H1 (cell line): ENCODE measurements around the gene PTPN3. TPM values are rescaled to one million over a fixed set of nuclear protein-coding genes. Genes with fewer than 3 reads are reported as not detected.

ENCODE experiments used
- CTCF ChIA-PET: fragments of 300-600 bp; sonication (Branson Sonifier 250); formaldehyde crosslinking; loops from one replicate; lab custom pipeline; 2021; ENCODE audit not compliant: partially characterized antibody; lab: Charles Lee
- POLR2A ChIA-PET: fragments of 300-600 bp; sonication (Branson Sonifier 250); formaldehyde crosslinking; loops from one replicate; lab custom pipeline; 2021; ENCODE audit warnings: inconsistent platforms; ENCODE audit not compliant: partially characterized antibody; lab: Charles Lee
- DNase-seq, 2 experiments: peaks; one replicate each; pipeline versions ENCODE4 v3.0.0 to v3.0.0-alpha.2; 2010 to 2022; ENCODE audit warnings: low spot score in 2 of 2, low read depth in 1 of 2, mixed read lengths in 1 of 2
- FAIRE-seq: peaks from 2 replicates; lab custom pipeline; 2011; peaks lifted over from hg19 to GRCh38; lab: Jason Lieb, UNC
- H2AFZ ChIP-seq: 2 replicates; pipeline ENCODE4 v1.8.1; 2012; ENCODE audit warnings: low read length, inconsistent platforms
- H2AK5ac ChIP-seq: 2 replicates; pipeline ENCODE4 v1.6.1; 2013; ENCODE audit warnings: low read depth, low read length
- H2BK120ac ChIP-seq: replicated peaks from 2 replicates; pipeline ENCODE3; 2013; ENCODE audit warnings: low read depth, low read length, inconsistent platforms
- H2BK12ac ChIP-seq: 2 replicates; pipeline ENCODE4 v1.6.1; 2013; ENCODE audit warnings: low read depth, low read length
- H2BK15ac ChIP-seq: 2 replicates; pipeline ENCODE4 v1.6.1; 2013; ENCODE audit warnings: low read length
- H2BK20ac ChIP-seq: 2 replicates; pipeline ENCODE4 v1.6.1; 2013; ENCODE audit warnings: low read length
- H2BK5ac ChIP-seq: 2 replicates; pipeline ENCODE4 v1.6.1; 2013; ENCODE audit warnings: low read depth, low read length
- H3K14ac ChIP-seq: 2 replicates; pipeline ENCODE4 v1.6.1; 2013; ENCODE audit warnings: inconsistent platforms; ENCODE audit not compliant: insufficient read length
- H3K18ac ChIP-seq: 2 replicates; pipeline ENCODE4 v1.6.1; 2013; ENCODE audit warnings: low read length; ENCODE audit errors: extremely low read depth
- H3K23ac ChIP-seq: 2 replicates; pipeline ENCODE4 v1.6.1; 2013; ENCODE audit warnings: inconsistent platforms; ENCODE audit not compliant: insufficient read length
- H3K23me2 ChIP-seq: 2 replicates; pipeline ENCODE4 v1.6.1; 2013; ENCODE audit warnings: low read depth, low read length
- H3K27ac ChIP-seq: 2 replicates; pipeline ENCODE4 v1.6.1; 2011; ENCODE audit warnings: low read depth, low read length, inconsistent platforms
- H3K27me3 ChIP-seq, 4 experiments: replicated peaks in 1 of 4; 1 replicate in 1 of 4; 2 replicates in 3 of 4; pipeline versions ENCODE4 v1.6.1 to v1.8.1; 2011 to 2013; ENCODE audit warnings: low read length in 3 of 4, mild to moderate bottlenecking in 3 of 4, inconsistent platforms in 2 of 4, mixed read lengths in 2 of 4, moderate library complexity in 1 of 4; ENCODE audit not compliant: control insufficient read depth in 3 of 4, insufficient read depth in 3 of 4; ENCODE audit errors: extremely low read depth in 1 of 4
- H3K36me3 ChIP-seq, 4 experiments: 2 replicates each; pipeline versions ENCODE4 v1.6.1 to v1.8.1; 2011 to 2013; ENCODE audit warnings: mild to moderate bottlenecking in 4 of 4, low read length in 3 of 4, moderate library complexity in 2 of 4, control low read depth in 1 of 4, inconsistent platforms in 1 of 4; ENCODE audit not compliant: insufficient read depth in 4 of 4, control insufficient read depth in 2 of 4
- H3K4ac ChIP-seq: replicated peaks from 2 replicates; pipeline ENCODE3; 2013; ENCODE audit warnings: low read length, low read depth, mixed read lengths, inconsistent platforms; ENCODE audit not compliant: insufficient read length
- H3K4me1 ChIP-seq, 4 experiments: replicated peaks in 1 of 4; 1 replicate in 1 of 4; 2 replicates in 3 of 4; pipeline versions ENCODE4 v1.6.1 to v1.8.1; 2011 to 2013; ENCODE audit warnings: low read length in 3 of 4, inconsistent platforms in 2 of 4, mixed read lengths in 1 of 4; ENCODE audit not compliant: insufficient read depth in 4 of 4, control insufficient read depth in 3 of 4
- H3K4me2 ChIP-seq, 2 experiments: 2 replicates each; pipeline versions ENCODE4 v1.6.1 to v1.8.1; 2011 to 2013; ENCODE audit warnings: low read depth in 2 of 2, low read length in 2 of 2, control low read depth in 1 of 2, inconsistent platforms in 1 of 2, mild to moderate bottlenecking in 1 of 2; ENCODE audit not compliant: insufficient read depth in 1 of 2
- H3K4me3 ChIP-seq, 4 experiments: fragments of 200-600, 300-600 bp in 1 of 4; sonication (generic), shearing (Covaris generic), sonication (Bioruptor Twin) in 1 of 4; 2 replicates each; pipeline versions ENCODE4 v1.5.1 to v1.8.1; 2011 to 2016; ENCODE audit warnings: low read length in 4 of 4, low read depth in 3 of 4, control low read depth in 2 of 4, inconsistent platforms in 2 of 4, mild to moderate bottlenecking in 2 of 4, mixed read lengths in 1 of 4, moderate library complexity in 1 of 4; ENCODE audit not compliant: insufficient read depth in 2 of 4; ENCODE audit errors: extremely low read depth in 1 of 4
- H3K56ac ChIP-seq: replicated peaks from 2 replicates; pipeline ENCODE3; 2013; ENCODE audit warnings: low read depth, mild to moderate bottlenecking, mixed read lengths, low read length, inconsistent platforms; ENCODE audit not compliant: insufficient read length
- H3K79me1 ChIP-seq: 2 replicates; pipeline ENCODE4 v1.6.1; 2013; ENCODE audit warnings: low read depth, low read length, control low read depth
- H3K79me2 ChIP-seq, 2 experiments: 2 replicates each; pipeline versions ENCODE4 v1.6.1 to v1.8.1; 2012 to 2013; ENCODE audit warnings: low read length in 2 of 2, mild to moderate bottlenecking in 2 of 2, inconsistent platforms in 1 of 2; ENCODE audit not compliant: insufficient read depth in 2 of 2, control insufficient read depth in 1 of 2
- H3K9ac ChIP-seq, 4 experiments: replicated peaks in 1 of 4; 1 replicate in 1 of 4; 2 replicates in 3 of 4; pipeline versions ENCODE4 v1.6.1 to v1.8.1; 2011 to 2013; ENCODE audit warnings: low read depth in 3 of 4, low read length in 3 of 4, control low read depth in 2 of 4, mild to moderate bottlenecking in 2 of 4, moderate library complexity in 2 of 4, inconsistent platforms in 1 of 4; ENCODE audit errors: extremely low read depth in 1 of 4
- H3K9me3 ChIP-seq, 2 experiments: 2 replicates each; pipeline versions ENCODE4 v1.6.1 to v1.8.1; 2012 to 2013; ENCODE audit warnings: mild to moderate bottlenecking in 2 of 2, moderate library complexity in 2 of 2, control low read depth in 1 of 2, inconsistent platforms in 1 of 2, low read depth in 1 of 2, low read length in 1 of 2, mixed read lengths in 1 of 2; ENCODE audit not compliant: insufficient read depth in 2 of 2
- H4K20me1 ChIP-seq, 2 experiments: replicated peaks in 1 of 2; 2 replicates each; pipeline versions ENCODE3 to v1.8.1; 2011 to 2013; ENCODE audit warnings: inconsistent platforms in 2 of 2, low read length in 2 of 2, mild to moderate bottlenecking in 1 of 2; ENCODE audit not compliant: insufficient read depth in 2 of 2, control insufficient read depth in 1 of 2
- H4K5ac ChIP-seq: 2 replicates; pipeline ENCODE4 v1.6.1; 2013; ENCODE audit warnings: low read length, low read depth, mixed read lengths, inconsistent platforms; ENCODE audit not compliant: insufficient read length
- H4K8ac ChIP-seq: 2 replicates; pipeline ENCODE4 v1.8.0; 2013; ENCODE audit warnings: mild to moderate bottlenecking, moderate library complexity, low read length, inconsistent platforms; ENCODE audit not compliant: insufficient read depth; ENCODE audit errors: extremely low read depth
- H4K91ac ChIP-seq: replicated peaks from 2 replicates; pipeline ENCODE3; 2013; ENCODE audit warnings: low read length, mixed read lengths, inconsistent platforms; ENCODE audit not compliant: insufficient read length
- EZH2 ChIP-seq: fragments of 200-600 bp; sonication (generic); IDR thresholded peaks from 2 replicates; pipeline ENCODE4 v1.7.1; 2012; ENCODE audit warnings: low read depth, mild to moderate bottlenecking, moderate library complexity, low read length, inconsistent platforms; ENCODE audit not compliant: severe bottlenecking
- RXRA ChIP-seq: IDR thresholded peaks from 2 replicates; pipeline ENCODE4 v1.6.1; 2011; ENCODE audit warnings: low read depth, mild to moderate bottlenecking, low read length, moderate library complexity; ENCODE audit not compliant: insufficient read depth
- SAP30 ChIP-seq: fragments of 300-600 bp; sonication (generic); IDR thresholded peaks from 2 replicates; pipeline ENCODE4 v1.7.1; 2012; ENCODE audit warnings: low read length, moderate library complexity, mild to moderate bottlenecking, inconsistent platforms; ENCODE audit not compliant: insufficient read depth, insufficient replicate concordance
- TAF7 ChIP-seq: optimal IDR thresholded peaks from 2 replicates; pipeline ENCODE3; 2011; ENCODE audit warnings: low read depth, mild to moderate bottlenecking, inconsistent platforms, low read length, moderate library complexity, borderline replicate concordance
- TEAD4 ChIP-seq: IDR thresholded peaks from 2 replicates; pipeline ENCODE4 v1.6.1; 2012; ENCODE audit warnings: low read depth, low read length, inconsistent platforms, mixed read lengths
- ZNF274 ChIP-seq: IDR thresholded peaks from 2 replicates; pipeline ENCODE4 v1.7.0; 2012; ENCODE audit warnings: low read length, borderline replicate concordance; ENCODE audit errors: extremely low read depth
- WGBS, 2 experiments: shearing (Covaris generic) in 1 of 2; methylation state at CpG; one replicate each; pipeline versions ENCODE4 v1.1.6 to v1.1.7; 2013 to 2015; ENCODE audit warnings: low lambda C conversion rate in 2 of 2, mixed read lengths in 2 of 2, inconsistent platforms in 1 of 2, low coverage in 1 of 2, missing lambda C conversion rate in 1 of 2; ENCODE audit not compliant: insufficient replicate concordance in 2 of 2, insufficient coverage in 1 of 2, insufficient read length in 1 of 2; ENCODE audit errors: extremely low coverage in 1 of 2, missing lambda C conversion rate in 1 of 2; 5-methylcytosine and 5-hydroxymethylcytosine counted together
- polyA plus RNA-seq, 7 experiments: library from polyadenylated mRNA; depleted of rRNA in 3 of 7; stranded (reverse) in 5 of 7; unstranded in 2 of 7; fragments of >200 nt in 5 of 7; fragments of 200-250 nt in 2 of 7; gene quantifications; 1 replicate in 5 of 7; 2 replicates in 1 of 7; 4 replicates in 1 of 7; pipeline versions ENCODE4 v1.2.1 to v1.2.3, GENCODE V29; 2011 to 2013; ENCODE audit warnings: missing spikeins in 2 of 7, mixed read lengths in 2 of 7
- total RNA-seq: library from RNA; stranded (reverse); fragmentation: NEBNext Ultra II Directional; extraction: Animal tissue kit (Norgen Biotek cat#: 25700); gene quantifications from 2 replicates; pipeline ENCODE4 v1.2.1, GENCODE V29; 2021
- TF ChIP-seq, protein P1 (sequence below): IDR thresholded peaks from 2 replicates; pipeline ENCODE4 v1.6.1; 2011; ENCODE audit warnings: low read length, improper control_type of control experiment
- TF ChIP-seq, protein P2 (sequence below), 3 experiments: IDR thresholded peaks; 1 replicate in 2 of 3; 2 replicates in 1 of 3; pipeline versions ENCODE4 v1.5.1 to v1.6.1; 2011; ENCODE audit warnings: low read length in 3 of 3, mild to moderate bottlenecking in 3 of 3, inconsistent platforms in 2 of 3, low read depth in 1 of 3, moderate library complexity in 1 of 3; ENCODE audit not compliant: insufficient read depth in 1 of 3; ENCODE audit errors: control extremely low read depth in 1 of 3

PTPN3 gene
- total and polyA plus RNA-seq, 2 of the 8 experiments (the other 6 are each of a cell fraction or from before 2014, with no cell fraction given): 2.9 to 3.7 TPM

DNA sequence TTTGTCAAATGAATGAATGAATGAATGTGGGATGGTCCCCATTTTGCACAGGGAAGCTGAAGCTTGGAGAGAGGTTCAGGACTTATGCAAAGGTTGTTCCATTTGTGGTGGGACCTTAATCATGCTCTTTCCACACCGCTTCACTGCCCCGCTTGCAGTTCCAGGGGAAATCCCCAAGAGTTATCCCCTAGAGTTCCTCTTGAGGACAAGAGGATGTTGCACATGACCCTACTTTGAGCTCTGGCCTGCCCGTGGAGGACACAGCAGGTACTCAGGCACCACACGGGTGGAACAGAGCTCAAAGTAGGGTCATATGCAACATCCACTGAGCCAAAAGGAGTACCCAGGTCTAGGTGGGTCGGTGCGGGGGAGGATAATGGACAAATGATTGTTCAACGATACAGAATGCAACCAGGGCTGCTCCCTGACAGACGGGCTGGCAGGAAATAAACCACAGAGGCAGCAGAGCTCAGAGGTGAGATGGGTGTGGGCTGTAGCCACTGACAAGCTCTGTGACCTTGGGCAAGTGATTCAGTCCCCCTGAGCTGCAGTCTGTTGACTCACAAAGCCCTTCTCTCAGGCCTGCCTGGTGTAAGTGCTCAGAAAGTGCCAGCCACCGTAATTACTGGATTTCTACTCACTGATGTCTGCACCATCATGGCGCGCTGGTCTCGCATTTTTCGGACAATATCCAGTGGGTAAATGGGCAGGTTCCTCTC, 116.9 kb downstream of the PTPN3 start:
- H2BK12ac ChIP-seq: no peak overlapping the region
- H3K23ac ChIP-seq: no peak overlapping the region
- no peak overlapping the region for H3K56ac ChIP-seq
- no peak overlapping the region for H2BK20ac ChIP-seq
- no peaks in the 10 kb centered on the region for H3K79me1 ChIP-seq
- no peak overlapping the region for H2BK5ac ChIP-seq
- H3K79me2 ChIP-seq: no peaks in the 10 kb centered on the region
- no peak overlapping the region for H3K27ac ChIP-seq
- no peak overlapping the region for H3K14ac ChIP-seq
- H2BK120ac ChIP-seq: no peak overlapping the region
- no peak overlapping the region for H2AFZ ChIP-seq
- FAIRE-seq (no peak), DNase-seq (no peak)
- H3K4me1 ChIP-seq: no peaks in the 10 kb centered on the region; a peak in 2 of 7 replicates
- H3K9me3 ChIP-seq: no peaks in the 10 kb centered on the region
- H2AK5ac ChIP-seq: no peak overlapping the region
- no peaks in the 10 kb centered on the region for H4K20me1 ChIP-seq
- peaks cover 0 to 3% (median 0%) of the 10 kb centered on the region in 4 experiments; a peak in 4 of 8 replicates for H3K36me3 ChIP-seq
- H3K9ac ChIP-seq: no peak overlapping the region
- H4K8ac ChIP-seq: no peak overlapping the region
- H3K23me2 ChIP-seq: no peaks in the 10 kb centered on the region
- CTCF ChIA-PET: interaction anchor here (0.6 to 1.3 kb wide), 4 partner anchors 20 to 163 kb away, joined by 3 to 4 read pairs (median 3); no protein-coding TSS in a partner anchor
- POLR2A ChIA-PET: interaction anchor here (0.6 to 1.0 kb wide), 2 partner anchors 15 to 86 kb away, joined by 3 to 5 read pairs; no protein-coding TSS in a partner anchor
- no peak overlapping the region for H3K18ac ChIP-seq
- no peak overlapping the region for H3K4ac ChIP-seq
- no peaks in the 10 kb centered on the region for H3K27me3 ChIP-seq
- no peak overlapping the region for H3K4me2 ChIP-seq
- no peak overlapping the region for H4K91ac ChIP-seq
- H2BK15ac ChIP-seq: no peak overlapping the region
- no peak overlapping the region for H3K4me3 ChIP-seq
- 90% methylated on average over 13 of the region's 13 CpGs; no CpG with 5 or more reads in 1 of the 2 experiments for WGBS, 2 experiments
- H4K5ac ChIP-seq: no peak overlapping the region
- TF ChIP-seq SAP30: no peak
- no peak for TF ChIP-seq ZNF274
- TF ChIP-seq EZH2: no peak
- TF ChIP-seq, protein P1, sequence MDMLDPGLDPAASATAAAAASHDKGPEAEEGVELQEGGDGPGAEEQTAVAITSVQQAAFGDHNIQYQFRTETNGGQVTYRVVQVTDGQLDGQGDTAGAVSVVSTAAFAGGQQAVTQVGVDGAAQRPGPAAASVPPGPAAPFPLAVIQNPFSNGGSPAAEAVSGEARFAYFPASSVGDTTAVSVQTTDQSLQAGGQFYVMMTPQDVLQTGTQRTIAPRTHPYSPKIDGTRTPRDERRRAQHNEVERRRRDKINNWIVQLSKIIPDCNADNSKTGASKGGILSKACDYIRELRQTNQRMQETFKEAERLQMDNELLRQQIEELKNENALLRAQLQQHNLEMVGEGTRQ: no peak
- TF ChIP-seq RXRA: no peak
- TF ChIP-seq TEAD4: no peak
- TF ChIP-seq TAF7: no peak
- TF ChIP-seq, protein P2, sequence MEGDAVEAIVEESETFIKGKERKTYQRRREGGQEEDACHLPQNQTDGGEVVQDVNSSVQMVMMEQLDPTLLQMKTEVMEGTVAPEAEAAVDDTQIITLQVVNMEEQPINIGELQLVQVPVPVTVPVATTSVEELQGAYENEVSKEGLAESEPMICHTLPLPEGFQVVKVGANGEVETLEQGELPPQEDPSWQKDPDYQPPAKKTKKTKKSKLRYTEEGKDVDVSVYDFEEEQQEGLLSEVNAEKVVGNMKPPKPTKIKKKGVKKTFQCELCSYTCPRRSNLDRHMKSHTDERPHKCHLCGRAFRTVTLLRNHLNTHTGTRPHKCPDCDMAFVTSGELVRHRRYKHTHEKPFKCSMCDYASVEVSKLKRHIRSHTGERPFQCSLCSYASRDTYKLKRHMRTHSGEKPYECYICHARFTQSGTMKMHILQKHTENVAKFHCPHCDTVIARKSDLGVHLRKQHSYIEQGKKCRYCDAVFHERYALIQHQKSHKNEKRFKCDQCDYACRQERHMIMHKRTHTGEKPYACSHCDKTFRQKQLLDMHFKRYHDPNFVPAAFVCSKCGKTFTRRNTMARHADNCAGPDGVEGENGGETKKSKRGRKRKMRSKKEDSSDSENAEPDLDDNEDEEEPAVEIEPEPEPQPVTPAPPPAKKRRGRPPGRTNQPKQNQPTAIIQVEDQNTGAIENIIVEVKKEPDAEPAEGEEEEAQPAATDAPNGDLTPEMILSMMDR (IDR thresholded peaks at IDR 0.05; ENCODE audit: control extremely low read depth in 1 of 3, insufficient read depth in 1 of 3, low read depth in 1 of 3, low read length in 3 of 3): no peak
